GM12891 (cell line): Measurements from ENCODE around the gene CCDC184.
A peak's percentile ranks its signal among the peaks of the same experiment; 100 is the strongest.

Source experiments
- DNase-seq: peaks from one replicate; pipeline ENCODE4 v3.0.0; 2011; ENCODE audit warnings: low spot score; ENCODE audit not compliant: insufficient read length
- FAIRE-seq: peaks from 2 replicates; lab custom pipeline; 2011; peaks lifted over from hg19 to GRCh38; lab: Jason Lieb, UNC
- PAX5 ChIP-seq: IDR thresholded peaks from 2 replicates; pipeline ENCODE4 v1.6.1; 2011; ENCODE audit warnings: low read length, moderate library complexity, mild to moderate bottlenecking; ENCODE audit not compliant: insufficient read depth, severe bottlenecking
- POLR2A ChIP-seq: IDR thresholded peaks from 2 replicates; pipeline ENCODE4 v1.6.1; 2011; ENCODE audit warnings: low read depth, low read length, control low read depth
- POLR2AphosphoS5 ChIP-seq: IDR thresholded peaks from 2 replicates; pipeline ENCODE4 v1.6.1; 2011; ENCODE audit warnings: low read depth, low read length, control low read depth
- POU2F2 ChIP-seq: IDR thresholded peaks from 2 replicates; pipeline ENCODE4 v1.6.1; 2011; ENCODE audit warnings: low read depth, mild to moderate bottlenecking, control low read depth, low read length, moderate library complexity
- SPI1 ChIP-seq: IDR thresholded peaks from 2 replicates; pipeline ENCODE4 v1.6.1; 2011; ENCODE audit warnings: low read depth, low read length, control low read depth
- TAF1 ChIP-seq: IDR thresholded peaks from 2 replicates; pipeline ENCODE4 v1.6.1; 2011; ENCODE audit warnings: low read depth, low read length, control low read depth

Gene CCDC184

DNA sequence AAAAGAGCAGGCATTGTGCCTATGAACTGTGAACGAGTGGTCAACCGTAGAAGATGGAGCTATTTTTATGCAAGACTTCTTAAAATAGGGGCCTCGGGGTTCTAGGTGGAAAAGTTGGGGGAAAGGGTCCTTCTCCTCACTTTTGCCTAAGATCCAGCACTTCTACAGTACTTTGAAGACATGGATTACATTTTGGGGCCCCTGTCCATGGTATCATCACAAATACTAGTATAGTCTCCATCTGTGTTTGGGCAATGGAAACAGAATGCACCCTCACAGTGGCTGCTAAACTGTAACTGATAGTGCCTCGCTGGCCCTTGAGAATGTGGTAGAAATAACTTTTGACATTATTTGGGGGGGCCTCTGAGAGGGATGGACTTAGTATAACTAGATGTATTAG, 5.5 kb upstream of the CCDC184 start:
- no peak for TF ChIP-seq POU2F2
- TF ChIP-seq POLR2A, result no peak
- no peak for TF ChIP-seq TAF1
- no peak for TF ChIP-seq SPI1
- no peak for TF ChIP-seq POLR2AphosphoS5
- no peak for TF ChIP-seq PAX5
- FAIRE-seq, result no peak
- no peak for DNase-seq

DNA sequence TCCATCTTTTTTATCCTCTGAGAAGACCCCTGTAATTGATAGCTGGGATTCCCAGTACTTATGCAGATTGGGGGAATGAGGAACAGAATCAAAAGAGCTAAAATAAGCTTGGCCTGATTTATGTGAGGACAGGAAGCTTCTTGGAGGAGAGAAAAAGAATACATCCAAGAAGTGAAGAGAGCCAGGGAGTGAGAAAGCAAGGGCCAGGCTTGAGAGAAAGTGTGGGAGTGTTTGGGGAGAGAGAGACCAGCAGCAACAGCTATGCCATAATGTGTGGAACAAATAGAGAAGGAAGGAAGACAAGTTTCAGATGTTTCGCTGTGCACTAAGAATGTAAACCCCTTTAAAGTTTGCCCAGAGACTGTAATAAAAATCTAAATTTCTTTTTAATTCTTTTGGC, 4.0 kb upstream of the CCDC184 start:
- no peak for FAIRE-seq

DNA sequence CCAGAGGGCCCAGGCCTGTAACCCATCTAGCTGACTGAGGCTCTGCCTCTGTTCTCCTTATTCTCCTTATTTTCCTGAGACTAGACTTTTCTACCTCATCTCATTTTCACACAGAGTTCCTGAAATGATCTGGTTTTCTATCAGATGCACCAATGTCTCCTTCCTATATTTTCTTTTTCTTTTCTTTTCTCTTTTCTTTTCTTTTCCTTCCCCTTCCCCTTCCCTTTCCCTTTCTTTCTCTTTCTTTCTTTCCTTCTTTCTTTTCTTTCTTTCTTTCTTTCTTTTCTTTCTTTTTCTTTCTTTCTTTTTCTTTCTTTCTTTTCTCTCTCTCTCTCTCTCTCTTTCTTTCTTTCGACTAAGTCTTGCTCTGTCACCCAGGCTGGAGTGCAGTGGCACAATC, 3.0 kb upstream of the CCDC184 start:
- TF ChIP-seq POLR2AphosphoS5 (no peak), PAX5 (no peak), POU2F2 (no peak), SPI1 (no peak), TAF1 (no peak), POLR2A (no peak)
- DNase-seq, result no peak
- no peak for FAIRE-seq

More for the DNA sequence above, 4.0 kb upstream of the CCDC184 start:
- no peak for TF ChIP-seq POU2F2
- TF ChIP-seq PAX5, result no peak
- no peak for TF ChIP-seq POLR2A
- no peak for TF ChIP-seq SPI1
- no peak for TF ChIP-seq TAF1
- no peak for TF ChIP-seq POLR2AphosphoS5
- no peak for DNase-seq

DNA sequence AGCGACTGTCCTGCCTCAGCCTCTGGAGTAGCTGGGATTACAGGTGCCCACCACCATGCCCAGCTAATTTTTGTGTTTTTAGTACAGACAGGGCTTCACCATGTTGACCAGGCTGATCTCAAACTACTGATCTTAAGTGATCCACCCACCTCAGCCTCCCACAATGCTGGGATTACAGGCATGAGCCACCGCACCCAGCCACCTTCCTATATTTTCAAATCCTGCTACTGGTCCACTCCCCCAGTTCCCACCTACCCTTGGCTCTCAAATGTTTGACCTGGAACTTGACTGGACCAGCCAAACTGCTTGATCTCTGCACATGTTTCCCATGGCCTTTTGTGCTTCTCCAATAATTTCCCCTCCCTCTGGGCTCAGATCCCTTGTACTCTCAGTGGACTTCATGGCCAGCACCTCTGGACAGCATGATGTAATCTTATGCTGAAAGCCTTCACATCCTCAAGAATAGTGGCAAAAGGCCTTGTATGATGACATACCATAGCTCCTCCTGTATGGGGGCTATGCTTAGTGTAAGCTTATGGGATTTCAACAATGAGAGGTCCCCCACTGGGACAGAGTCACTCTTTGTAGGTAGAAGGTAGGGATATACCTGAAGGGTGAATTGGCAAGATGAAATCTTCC, 2.5 kb upstream of the CCDC184 start:
- no peak for DNase-seq
- no peak for TF ChIP-seq POU2F2
- TF ChIP-seq POLR2AphosphoS5, result no peak
- TF ChIP-seq POLR2A, result no peak
- TF ChIP-seq TAF1, result no peak
- no peak for TF ChIP-seq PAX5
- no peak for TF ChIP-seq SPI1
- FAIRE-seq, result no peak

DNA sequence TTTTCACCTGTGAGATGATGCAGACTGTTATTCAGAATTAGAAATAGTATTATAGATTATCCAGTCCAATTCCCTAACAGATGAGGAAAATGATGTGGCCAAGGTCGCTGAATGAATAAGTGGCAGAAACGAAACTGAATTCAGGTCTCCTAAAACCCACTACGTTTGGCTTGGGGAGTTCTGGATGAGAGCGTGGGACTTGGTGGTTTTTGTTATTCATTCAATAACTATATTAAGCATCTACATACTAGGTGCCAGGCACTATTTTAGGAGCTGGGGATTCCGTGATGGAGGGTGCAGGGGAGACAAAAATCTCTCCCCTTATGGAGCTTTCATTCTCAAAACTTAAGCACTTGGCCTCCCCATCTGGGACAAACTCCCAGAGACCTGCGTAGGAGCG, 813 bp upstream of the CCDC184 start:
- DNase-seq, result no peak
- FAIRE-seq, result no peak
- TF ChIP-seq PAX5, result no peak
- no peak for TF ChIP-seq SPI1
- no peak for TF ChIP-seq POLR2A
- TF ChIP-seq POU2F2, result no peak
- no peak for TF ChIP-seq POLR2AphosphoS5
- no peak for TF ChIP-seq TAF1

DNA sequence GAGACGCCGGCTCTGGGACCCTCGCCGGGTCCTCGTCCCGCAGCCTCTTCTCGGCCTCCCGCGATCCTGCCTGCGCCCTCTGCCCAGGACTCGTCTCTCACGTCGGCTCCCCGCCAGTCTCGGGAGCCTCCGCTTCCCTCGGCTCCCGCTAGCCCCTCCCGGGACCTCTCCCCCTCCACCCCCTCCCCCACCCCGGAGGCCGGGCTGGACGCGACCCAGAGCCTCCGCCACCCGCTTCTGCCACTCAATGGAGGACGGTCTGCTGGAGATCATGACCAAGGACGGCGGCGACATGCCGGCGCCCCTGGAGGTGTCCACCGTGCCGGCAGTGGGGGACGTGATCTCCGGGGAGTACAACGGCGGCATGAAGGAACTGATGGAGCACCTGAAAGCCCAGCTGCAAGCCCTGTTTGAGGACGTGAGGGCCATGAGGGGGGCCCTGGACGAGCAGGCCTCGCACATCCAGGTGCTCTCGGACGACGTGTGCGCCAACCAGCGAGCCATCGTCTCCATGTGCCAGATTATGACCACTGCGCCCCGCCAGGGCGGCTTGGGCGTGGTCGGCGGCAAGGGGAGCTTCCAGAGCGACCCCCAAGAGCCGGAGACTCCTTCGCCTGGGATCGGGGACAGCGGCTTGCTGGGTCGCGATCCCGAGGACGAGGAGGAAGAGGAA, 568 bp downstream of the CCDC184 start:
- DNase-seq (no peak), FAIRE-seq (no peak)
- TF ChIP-seq POU2F2 (no peak), POLR2A (no peak), SPI1 (no peak), TAF1 (no peak), POLR2AphosphoS5 (no peak), PAX5 (no peak)

DNA sequence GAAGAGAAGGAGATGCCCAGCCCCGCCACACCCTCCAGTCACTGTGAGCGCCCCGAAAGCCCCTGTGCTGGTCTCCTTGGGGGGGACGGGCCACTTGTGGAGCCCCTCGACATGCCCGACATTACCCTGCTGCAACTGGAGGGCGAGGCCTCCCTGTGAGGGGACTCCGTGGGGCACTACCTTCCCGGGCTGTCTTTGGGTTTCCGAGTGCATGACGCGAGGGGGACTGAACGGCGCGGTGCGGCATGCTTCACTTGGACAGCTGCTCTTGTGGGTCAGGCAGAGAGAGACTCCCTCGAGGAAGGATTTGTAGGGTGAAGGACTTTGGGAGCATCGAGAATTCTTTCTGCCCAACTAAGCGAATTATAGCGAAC, 1.1 kb downstream of the CCDC184 start:
- no peak for DNase-seq
- TF ChIP-seq POLR2A (no peak), TAF1 (no peak), PAX5 (no peak), SPI1 (no peak), POLR2AphosphoS5 (no peak), POU2F2 (no peak)
- FAIRE-seq, result no peak

DNA sequence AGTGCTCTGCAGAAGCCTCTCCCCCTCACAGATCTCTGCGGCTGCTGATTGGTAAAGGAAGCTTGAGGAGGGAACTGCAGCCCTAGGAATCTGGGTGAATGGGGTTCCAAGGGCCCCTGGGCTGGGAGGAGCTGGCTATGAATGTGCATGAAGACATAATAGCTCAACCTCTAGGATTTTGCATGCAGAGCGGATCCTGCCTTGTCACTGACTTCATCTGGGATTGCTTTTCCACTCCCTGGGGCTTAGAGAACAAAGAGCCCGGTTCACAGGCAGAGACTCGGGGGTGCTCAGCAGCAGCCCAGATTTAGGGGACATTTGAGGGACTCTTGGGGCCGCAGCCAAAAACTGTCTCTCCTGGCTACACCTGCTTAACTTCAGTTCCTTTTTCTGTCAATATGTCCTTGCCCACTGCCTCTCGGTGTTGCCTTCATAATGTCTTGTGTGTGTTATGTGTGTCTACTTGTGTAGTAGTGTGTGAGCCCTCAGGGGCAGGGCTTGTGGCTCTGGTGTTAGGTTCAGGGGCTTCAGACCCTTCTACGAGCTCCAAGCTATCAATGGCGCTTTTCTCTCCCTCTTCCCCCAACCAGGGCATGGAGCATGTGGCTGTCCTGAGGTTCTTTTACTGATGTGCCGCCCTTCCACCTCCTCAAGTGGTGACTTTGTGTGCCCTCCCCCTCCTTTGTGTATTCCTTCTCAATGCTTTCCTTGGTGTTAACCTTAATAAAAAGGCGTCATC, 1.9 kb downstream of the CCDC184 start:
- peak; percentile 70 for TF ChIP-seq SPI1
- no peak for TF ChIP-seq POU2F2
- no peak for FAIRE-seq
- DNase-seq, result no peak

DNA sequence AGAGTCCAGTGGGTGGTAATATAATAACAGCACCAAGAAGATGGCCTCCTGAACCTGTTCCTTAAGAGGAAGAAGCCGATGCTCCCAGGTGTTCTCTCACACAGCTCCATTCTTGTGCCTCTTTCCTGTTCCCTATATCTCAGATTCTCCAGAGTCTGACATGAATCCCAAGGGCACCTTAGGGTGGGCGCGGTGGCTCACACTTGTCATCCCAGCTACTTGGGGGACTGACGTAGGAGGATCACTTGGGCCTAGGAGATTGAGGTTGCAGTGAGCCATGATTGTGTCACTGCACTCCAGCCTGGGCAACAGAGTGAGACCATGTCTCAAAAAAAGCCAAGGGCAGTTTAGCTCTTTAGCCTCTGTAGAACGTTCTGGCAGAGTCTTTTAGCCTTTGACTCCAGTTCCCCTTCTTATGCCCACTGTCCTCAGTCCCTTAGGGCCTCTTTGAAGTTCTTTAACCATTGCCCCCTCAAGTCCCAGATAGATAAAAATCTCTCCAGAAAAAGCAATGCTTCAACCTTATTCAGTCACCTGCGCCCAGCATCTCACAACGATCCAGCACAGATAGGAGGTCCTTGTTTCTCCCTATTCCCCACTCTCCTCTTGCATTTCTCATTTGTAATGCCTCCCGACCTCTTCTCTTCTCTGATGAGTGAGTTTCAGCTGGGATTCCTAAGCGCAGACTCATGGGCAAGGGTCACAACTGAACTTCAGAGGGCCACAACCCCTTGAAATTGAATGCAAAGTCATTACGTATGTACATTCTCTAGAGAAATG, 4.7 kb downstream of the CCDC184 start:
- DNase-seq (no peak), FAIRE-seq (no peak)
- TF ChIP-seq PAX5 (no peak), POLR2A (no peak), TAF1 (no peak), POU2F2 (no peak), POLR2AphosphoS5 (no peak), SPI1 (no peak)
